GM12875 (cell line): ENCODE results near the gene WDR11.
A peak's percentile ranks its signal among the peaks of the same experiment; 100 is the strongest.

Experiments used
- H3K4me3 ChIP-seq: one replicate; pipeline ENCODE4 v1.5.1; 2011; ENCODE audit warnings: low read depth, low read length, control low read depth
- CTCF ChIP-seq: IDR thresholded peaks from 2 replicates; pipeline ENCODE4 v1.5.1; 2011; ENCODE audit warnings: low read depth, mild to moderate bottlenecking, control low read depth, inconsistent platforms, low read length, moderate library complexity, borderline replicate concordance; ENCODE audit not compliant: insufficient read depth

The WDR11 gene

GRCh38 chr10:120850911-120851865 is at the start of gene WDR11:
Gene WDR11, plus strand, starts transcription at chr10:120851362. Its CDS starts 59 bp downstream, at chr10:120851421.
- no peak for TF ChIP-seq CTCF
- H3K4me3 ChIP-seq, result peak within 1 kb of the TSS; percentile 70

DNA sequence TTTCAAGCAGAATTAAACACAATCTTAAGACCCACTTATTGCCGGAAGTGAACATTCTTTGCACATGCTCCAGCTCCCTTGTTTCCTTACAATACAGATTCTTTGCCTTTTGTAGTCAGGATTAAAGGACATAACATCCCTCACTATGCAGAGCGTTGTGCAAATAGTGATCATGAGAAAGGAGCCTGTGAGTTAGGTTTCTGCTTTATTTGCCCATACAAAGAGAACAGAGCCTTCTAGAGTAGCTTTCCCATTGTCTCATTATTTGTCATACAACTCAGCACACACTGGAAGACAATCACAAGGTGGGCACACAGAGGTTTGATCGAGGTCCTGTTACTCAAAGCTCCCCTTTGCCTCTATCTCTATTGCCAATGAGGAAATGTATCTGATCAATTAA is 48.2 kb upstream of the WDR11 start:
- no peak overlapping the region for H3K4me3 ChIP-seq
- TF ChIP-seq CTCF, result no peak

DNA sequence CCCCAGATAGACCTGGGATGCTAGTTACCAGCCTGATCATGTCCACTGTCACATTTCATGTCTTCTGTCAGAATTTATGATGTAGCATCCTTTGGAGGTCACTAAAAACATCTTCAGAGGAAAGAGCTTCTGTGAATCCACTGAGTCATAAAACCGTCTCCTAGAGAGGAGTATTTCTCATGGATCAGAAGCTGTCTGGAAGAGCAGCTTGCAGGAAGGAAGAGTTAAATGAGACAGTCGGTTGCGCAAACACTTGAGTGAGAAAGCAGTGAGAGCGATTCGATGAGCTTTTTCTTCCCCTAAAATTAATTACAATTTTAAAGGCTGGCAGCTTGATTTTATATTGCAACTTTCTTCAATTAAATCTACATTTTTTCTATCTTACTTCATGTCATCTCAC is 47.2 kb upstream of the WDR11 start:
- no peak for TF ChIP-seq CTCF
- no peak overlapping the region for H3K4me3 ChIP-seq

- TF ChIP-seq CTCF, result peak; percentile 28; the same call in 1 of the 2 replicates
- no peak overlapping the region for H3K4me3 ChIP-seq
These were observed 45.9 kb upstream of the WDR11 start for GRCh38 chr10:120805014-120805812.

DNA sequence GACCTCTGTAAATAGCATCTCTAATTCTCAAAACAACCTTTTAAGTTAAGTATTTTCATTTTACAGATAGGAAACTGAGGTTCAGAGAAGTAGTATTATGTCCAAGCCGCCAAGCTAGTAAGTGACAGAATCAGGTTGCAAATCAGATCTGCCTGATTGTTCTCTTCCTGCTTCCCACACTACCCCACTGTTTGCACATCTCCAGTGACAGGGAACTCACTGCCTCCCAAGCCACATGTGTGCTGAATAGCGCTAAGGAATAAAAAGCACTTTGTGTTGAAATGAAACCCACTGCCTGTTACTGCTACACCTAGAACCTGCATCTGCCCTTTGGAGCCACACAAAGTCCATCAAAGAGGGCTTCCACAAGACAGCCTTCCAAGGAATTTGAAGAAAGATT is 45.1 kb upstream of the WDR11 start:
- no peak overlapping the region for H3K4me3 ChIP-seq
- no peak for TF ChIP-seq CTCF

DNA sequence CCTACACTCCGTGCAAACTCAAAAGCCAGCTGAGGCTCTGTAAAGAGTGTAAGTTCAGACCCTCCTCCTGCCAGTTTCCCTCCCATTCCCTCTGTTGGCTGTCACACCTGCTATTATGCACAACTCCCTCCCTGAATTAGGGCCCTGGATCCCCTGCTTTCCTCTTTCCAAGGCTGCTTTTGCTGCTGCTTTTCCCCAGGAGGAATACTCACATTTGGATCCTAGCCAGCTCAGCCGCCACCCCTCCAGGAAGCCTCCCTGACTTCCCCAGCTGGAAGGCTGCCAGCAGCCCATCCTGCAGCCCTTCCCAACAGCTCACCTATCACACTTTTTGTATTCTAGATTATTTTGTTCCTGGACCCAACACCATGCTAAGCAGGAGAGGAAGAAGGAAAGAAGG is 40.9 kb upstream of the WDR11 start:
- no peak overlapping the region for H3K4me3 ChIP-seq
- TF ChIP-seq CTCF, result no peak
